NB4 (cell line): Measurements from ENCODE around the gene APPL2.

Experiments
- CTCF ChIP-seq: IDR thresholded peaks from one replicate; pipeline ENCODE4 v1.5.1; 2012; ENCODE audit warnings: low read depth, low read length
- MAX ChIP-seq: IDR thresholded peaks from 2 replicates; pipeline ENCODE4 v1.6.1; 2011; ENCODE audit warnings: low read depth, low read length
- MYC ChIP-seq: IDR thresholded peaks from 2 replicates; pipeline ENCODE4 v1.6.1; 2011; ENCODE audit warnings: low read depth, low read length
- POLR2A ChIP-seq: IDR thresholded peaks from 2 replicates; pipeline ENCODE4 v1.6.1; 2011; ENCODE audit warnings: mild to moderate bottlenecking; ENCODE audit not compliant: insufficient read length; ENCODE audit errors: extremely low read depth

- TF ChIP-seq CTCF (no peak), POLR2A (no peak), MAX (no peak), MYC (no peak)
Measured at GRCh38 chr12:105224399-105224798, 11.6 kb downstream of the APPL2 start.
